Jurkat, Clone E6-1 (cell line): ENCODE measurements around the gene BTF3. TPM values are rescaled to one million over a fixed set of nuclear protein-coding genes. Genes with fewer than 3 reads are reported as not detected.
"Not testable (repeated sequence)": the region's sequence is repeated elsewhere in the genome, so short reads cannot be mapped to it uniquely, and the experiment has no call there.

Source experiments
- DNase-seq: peaks from one replicate; pipeline ENCODE4 v3.0.0-alpha.2; 2011; ENCODE audit warnings: low read depth, low spot score
- H3K4me3 ChIP-seq: 2 replicates; pipeline ENCODE4 v1.5.1; 2011; ENCODE audit warnings: mild to moderate bottlenecking, low read length, control low read depth, moderate library complexity
- polyA plus RNA-seq: library from polyadenylated mRNA; unstranded; fragments of >200 nt; gene quantifications from one replicate; pipeline ENCODE4 v1.2.1, GENCODE V29; 2012; ENCODE audit warnings: missing spikeins; ENCODE audit not compliant: insufficient read length, insufficient read depth

The BTF3 gene
- polyA plus RNA-seq: 1,353 TPM

- H3K4me3 ChIP-seq: peak within 1 kb of the TSS; percentile 74
- peak; percentile 96 for DNase-seq
Observed at GRCh38 chr5:73498057-73498992, at the start of gene BTF3. TSS of gene BTF3 (plus strand) at chr5:73498442. CDS start at chr5:73498668, 226 bp downstream.

GRCh38 chr5:73448463-73449136 is 49.6 kb upstream of the BTF3 start, which contains the start of gene FOXD1:
TSS of gene FOXD1 (minus strand) at chr5:73448777. CDS start at chr5:73448362, 415 bp downstream.
- DNase-seq: peak; percentile 52
- peak within 1 kb of the TSS; percentile 55 for H3K4me3 ChIP-seq

GRCh38 chr5:73450137-73450536 is 48.1 kb upstream of the BTF3 start:
- no peak overlapping the region for H3K4me3 ChIP-seq
- DNase-seq: no peak

- no peak overlapping the region for H3K4me3 ChIP-seq
- DNase-seq: no peak
Observed at GRCh38 chr5:73450672-73451223, 47.5 kb upstream of the BTF3 start.

GRCh38 chr5:73451224-73452130 is 46.8 kb upstream of the BTF3 start:
- H3K4me3 ChIP-seq: peak overlapping the region; percentile 13; the same call in 1 of the 2 replicates
- peak; percentile 24 for DNase-seq

- DNase-seq: no peak
- no peak overlapping the region for H3K4me3 ChIP-seq
Observed at GRCh38 chr5:73452215-73452614, 46.0 kb upstream of the BTF3 start.

GRCh38 chr5:73454379-73455036 is 43.7 kb upstream of the BTF3 start:
- no peak overlapping the region for H3K4me3 ChIP-seq
- DNase-seq: peak; percentile 40

- not testable (repeated sequence) for DNase-seq, H3K4me3 ChIP-seq
Observed at GRCh38 chr5:73456462-73456861, 41.8 kb upstream of the BTF3 start.

- no peak for DNase-seq
- H3K4me3 ChIP-seq: no peak overlapping the region
Observed at GRCh38 chr5:73459366-73459765, 38.9 kb upstream of the BTF3 start.

- H3K4me3 ChIP-seq: no peak overlapping the region
- no peak for DNase-seq
Observed at GRCh38 chr5:73460133-73460532, 38.1 kb upstream of the BTF3 start.

GRCh38 chr5:73464016-73464745 is 34.1 kb upstream of the BTF3 start:
- DNase-seq: no peak
- H3K4me3 ChIP-seq: no peak overlapping the region

GRCh38 chr5:73468638-73469037 is 29.6 kb upstream of the BTF3 start:
- not testable (repeated sequence) for H3K4me3 ChIP-seq, DNase-seq

- no peak overlapping the region for H3K4me3 ChIP-seq
- DNase-seq: no peak
Observed at GRCh38 chr5:73469878-73470277, 28.4 kb upstream of the BTF3 start.

GRCh38 chr5:73471654-73472053 is 26.6 kb upstream of the BTF3 start:
- H3K4me3 ChIP-seq: no peak overlapping the region
- no peak for DNase-seq

- H3K4me3 ChIP-seq: no peak overlapping the region
- no peak for DNase-seq
Observed at GRCh38 chr5:73472116-73472515, 26.1 kb upstream of the BTF3 start.

- no peak for DNase-seq
- no peak overlapping the region for H3K4me3 ChIP-seq
Observed at GRCh38 chr5:73480500-73480899, 17.7 kb upstream of the BTF3 start.

- H3K4me3 ChIP-seq: no peak overlapping the region
- no peak for DNase-seq
Observed at GRCh38 chr5:73482383-73483136, 15.7 kb upstream of the BTF3 start.
